HG02623 (cell line): Measurements from ENCODE around the gene ACOX3.
A peak's percentile ranks its signal among the peaks of the same experiment; 100 is the strongest.
"Not testable (repeated sequence)": the region's sequence is repeated elsewhere in the genome, so short reads cannot be mapped to it uniquely, and the experiment has no call there.

Experiments used
- ATAC-seq: cut with Tn5 transposase; IDR thresholded peaks from one replicate; pipeline ENCODE4 v1.9.1; 2021; ENCODE audit warnings: moderate library complexity; ENCODE audit not compliant: unreplicated experiment

ACOX3 gene

DNA sequence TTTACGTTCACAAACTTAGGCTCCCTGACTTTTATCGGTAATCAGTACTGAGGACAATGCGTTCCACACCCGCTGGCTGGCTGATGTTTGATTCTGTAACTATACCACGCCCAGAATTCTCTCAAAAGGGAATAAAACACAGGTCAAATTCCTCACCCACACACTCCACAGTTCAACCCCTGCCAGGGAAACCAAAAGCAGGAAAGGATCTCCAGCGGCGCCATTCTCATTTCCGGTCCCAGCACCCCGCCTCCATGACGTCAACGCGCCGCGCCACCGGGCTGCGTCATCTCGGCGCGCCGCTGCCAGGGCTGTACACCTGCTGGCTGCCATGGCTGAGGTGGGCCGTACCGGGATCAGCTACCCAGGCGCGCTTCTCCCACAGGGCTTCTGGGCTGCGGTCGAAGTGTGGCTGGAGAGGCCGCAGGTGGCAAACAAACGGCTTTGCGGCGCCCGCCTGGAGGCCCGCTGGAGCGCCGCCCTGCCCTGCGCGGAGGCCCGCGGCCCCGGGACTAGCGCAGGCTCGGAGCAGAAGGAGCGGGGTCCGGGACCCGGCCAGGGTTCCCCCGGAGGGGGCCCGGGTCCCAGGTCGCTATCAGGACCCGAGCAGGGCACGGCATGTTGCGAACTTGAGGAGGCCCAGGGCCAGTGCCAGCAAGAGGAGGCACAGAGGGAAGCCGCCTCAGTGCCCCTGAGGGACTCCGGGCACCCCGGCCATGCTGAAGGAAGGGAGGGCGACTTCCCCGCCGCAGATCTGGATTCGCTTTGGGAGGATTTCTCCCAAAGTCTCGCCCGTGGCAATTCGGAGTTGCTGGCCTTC lies at the start of gene ACOX3, which contains the start of gene TRMT44:
Gene ACOX3 (minus strand): TSS at position 232 of the 820 bp plus-strand sequence. CDS start 24,202 bp downstream, outside the sequence.
Gene TRMT44 (plus strand): TSS at position 286 of the 820 bp plus-strand sequence. CDS start 46 bp downstream, at position 332.
- peak; percentile 87 for ATAC-seq

DNA sequence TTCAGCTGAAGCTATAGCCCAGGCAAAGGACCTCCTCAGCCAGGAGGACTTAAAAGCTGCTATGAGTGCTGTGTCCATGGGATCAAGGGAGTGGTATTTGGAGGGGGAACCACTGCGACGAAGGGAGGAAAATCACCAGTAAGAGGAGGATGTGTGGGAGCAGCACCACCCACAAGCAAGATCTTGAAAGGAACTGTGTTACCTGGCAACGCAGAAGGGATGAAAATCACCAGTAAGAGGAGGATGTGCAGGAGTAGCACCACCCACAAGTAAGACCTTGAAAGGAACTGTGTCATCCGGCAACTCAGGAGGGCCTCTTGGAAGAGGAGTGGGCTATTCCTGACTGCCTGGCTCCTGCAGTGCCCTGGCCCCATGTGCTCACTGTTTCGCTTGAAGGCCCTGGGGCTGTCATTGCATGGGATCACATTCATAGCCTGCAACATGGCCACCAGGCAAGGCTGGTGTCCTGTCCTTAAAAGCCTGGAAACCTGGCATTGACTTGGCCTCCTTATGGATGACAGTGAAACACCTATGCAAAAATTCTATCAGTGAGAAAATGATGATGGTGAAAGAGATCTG lies 48.4 kb upstream of the ACOX3 start:
- ATAC-seq = no peak

DNA sequence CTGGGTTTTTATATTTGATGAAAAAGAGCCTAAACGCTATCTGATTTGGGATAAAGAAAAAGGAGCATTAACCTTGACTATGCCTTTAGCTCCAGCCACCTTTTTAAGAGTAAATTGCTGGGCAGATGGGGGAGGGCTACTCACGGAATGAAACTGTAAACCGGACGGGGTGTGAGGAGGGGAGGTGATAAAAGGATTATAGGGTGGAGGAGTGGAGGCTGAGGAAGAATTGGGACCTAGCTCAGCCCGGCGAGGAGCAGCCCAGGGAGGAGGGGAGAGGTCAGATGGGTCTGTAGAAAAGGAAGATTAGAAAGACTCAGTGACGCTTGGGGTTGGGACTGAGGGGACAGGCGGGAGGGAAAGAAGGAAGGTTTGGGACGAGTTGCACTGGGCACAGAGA lies 46.1 kb upstream of the ACOX3 start:
- ATAC-seq = not testable (repeated sequence)

- no peak for ATAC-seq
Observed at GRCh38 chr4:8480221-8480620, 39.7 kb upstream of the ACOX3 start.

DNA sequence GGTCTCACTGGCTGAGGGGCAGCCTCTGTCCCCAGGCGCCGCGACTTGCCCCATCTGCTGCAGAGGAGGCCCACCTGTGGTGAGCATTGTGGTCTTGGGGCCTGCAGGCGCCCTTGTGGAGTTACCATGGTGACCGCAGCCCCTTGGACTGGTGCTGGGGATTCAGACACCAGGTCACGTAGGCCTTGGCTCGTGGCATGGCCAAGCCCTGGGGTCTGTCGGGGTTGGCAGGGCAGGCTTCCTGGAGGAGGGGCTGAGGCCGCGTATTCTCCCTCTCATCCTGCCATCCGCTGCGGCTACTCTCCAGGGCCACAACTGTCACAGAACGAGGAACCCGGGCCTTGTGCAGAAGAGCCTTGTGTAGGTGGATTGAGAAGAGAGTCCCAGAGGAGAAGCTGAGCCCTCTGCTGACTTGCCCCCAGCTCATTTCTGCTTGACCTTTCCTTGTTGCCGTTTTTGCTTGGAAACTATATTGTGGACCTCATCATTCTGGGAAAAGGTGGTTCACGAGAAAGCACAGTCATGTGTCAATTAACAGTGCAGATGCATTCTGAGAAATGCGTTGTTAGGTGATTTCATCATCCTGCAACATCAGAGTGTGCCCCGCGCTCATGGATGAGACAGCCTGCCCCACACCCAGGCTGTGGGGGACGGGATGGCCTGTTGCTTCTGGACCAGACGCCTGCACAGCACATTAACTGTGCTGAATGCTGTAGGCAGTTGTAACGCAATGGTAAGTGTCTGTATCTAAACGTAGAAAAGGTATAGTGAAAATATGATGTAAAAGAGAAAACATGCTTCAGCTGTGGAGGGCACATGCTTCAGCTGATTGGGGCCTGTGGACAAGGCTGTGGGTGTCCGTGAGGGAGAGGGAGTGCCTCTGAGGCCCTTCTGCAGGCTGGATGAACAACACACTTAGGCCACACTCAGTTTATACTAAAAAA lies 38.5 kb upstream of the ACOX3 start:
- ATAC-seq = no peak

GRCh38 chr4:8478371-8478770 lies 37.8 kb upstream of the ACOX3 start:
- ATAC-seq = no peak

DNA sequence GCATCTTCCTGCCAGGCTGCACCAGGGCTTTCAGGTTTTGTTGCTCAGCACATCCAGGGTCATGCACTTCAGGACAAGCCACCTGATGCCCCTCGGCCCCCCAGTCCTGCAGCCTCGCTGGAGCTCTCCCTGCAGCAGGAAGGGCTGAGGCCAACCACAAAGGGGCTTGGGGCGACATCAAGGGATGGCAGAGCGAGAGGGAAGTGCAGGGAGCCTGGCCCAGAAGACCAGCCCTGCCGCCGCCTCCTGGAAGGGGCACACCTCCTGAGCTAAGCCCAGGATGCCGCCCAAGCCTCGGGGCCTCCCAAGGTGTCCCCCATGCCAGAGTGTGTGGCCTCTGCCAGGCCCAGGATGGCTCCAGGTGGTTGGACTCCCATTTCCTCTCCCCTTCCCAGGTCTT lies 37.2 kb upstream of the ACOX3 start:
- ATAC-seq = no peak

GRCh38 chr4:8477095-8477635 lies 36.6 kb upstream of the ACOX3 start:
- ATAC-seq = no peak

- ATAC-seq = no peak
Observed at GRCh38 chr4:8475751-8476575, 35.4 kb upstream of the ACOX3 start.

GRCh38 chr4:8474856-8475255 lies 34.3 kb upstream of the ACOX3 start:
- ATAC-seq = no peak

GRCh38 chr4:8473920-8474590 lies 33.5 kb upstream of the ACOX3 start:
- ATAC-seq = no peak

- ATAC-seq = no peak
Observed at GRCh38 chr4:8473198-8473919, 32.8 kb upstream of the ACOX3 start.

DNA sequence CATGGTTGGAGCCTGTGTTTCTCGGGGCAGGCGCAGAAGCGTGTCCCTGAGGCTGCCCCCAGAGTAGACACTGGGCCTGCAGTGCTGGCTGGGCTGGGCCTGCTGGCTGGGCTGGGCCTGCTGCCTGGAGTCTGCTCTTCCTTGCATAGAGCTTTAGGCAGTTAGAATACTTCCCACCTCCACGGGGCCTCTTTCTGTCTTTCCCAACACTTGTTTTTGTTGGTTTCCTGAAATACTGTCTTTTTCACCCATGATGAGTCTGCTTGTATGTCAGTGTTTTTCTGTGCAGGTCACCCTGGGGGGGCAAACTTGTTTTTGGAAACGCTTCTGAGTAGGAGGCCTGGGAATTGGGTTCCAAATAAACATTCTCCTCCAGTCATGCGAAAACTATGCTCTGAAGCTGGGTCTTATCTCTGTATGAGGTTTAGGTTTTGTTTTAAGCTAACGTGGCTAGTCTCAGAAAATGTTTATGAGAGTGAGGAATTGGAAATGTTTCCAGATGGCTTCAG lies 32.2 kb upstream of the ACOX3 start:
- ATAC-seq = no peak

DNA sequence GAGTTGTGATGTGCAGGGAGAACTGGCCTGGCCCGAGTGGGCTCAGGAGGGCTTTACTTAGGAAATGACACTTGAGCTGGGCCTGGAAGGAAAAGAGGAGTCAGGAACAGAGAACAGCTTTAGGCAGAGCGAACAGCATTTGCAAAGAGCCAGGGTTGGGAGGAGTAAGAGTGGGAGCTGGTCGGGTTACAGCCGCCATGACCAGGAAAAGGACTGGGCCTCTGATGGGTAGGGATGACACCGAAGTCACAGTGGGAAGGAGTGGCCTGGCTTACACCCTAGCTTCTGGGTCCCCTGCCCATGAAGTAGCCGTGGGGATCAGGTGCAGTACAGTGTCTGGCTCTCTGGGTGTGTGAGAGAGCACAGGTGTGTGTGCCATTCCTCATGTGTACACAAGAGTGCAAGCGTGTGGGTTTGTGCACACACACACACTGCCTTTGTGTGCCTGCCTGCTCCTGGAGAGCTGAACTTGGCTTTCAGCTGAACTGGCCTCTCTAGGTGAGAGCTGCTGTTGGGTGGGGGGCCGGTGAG lies 31.7 kb upstream of the ACOX3 start:
- ATAC-seq = no peak

- ATAC-seq = no peak
Observed at GRCh38 chr4:8471211-8471875, 30.8 kb upstream of the ACOX3 start.

DNA sequence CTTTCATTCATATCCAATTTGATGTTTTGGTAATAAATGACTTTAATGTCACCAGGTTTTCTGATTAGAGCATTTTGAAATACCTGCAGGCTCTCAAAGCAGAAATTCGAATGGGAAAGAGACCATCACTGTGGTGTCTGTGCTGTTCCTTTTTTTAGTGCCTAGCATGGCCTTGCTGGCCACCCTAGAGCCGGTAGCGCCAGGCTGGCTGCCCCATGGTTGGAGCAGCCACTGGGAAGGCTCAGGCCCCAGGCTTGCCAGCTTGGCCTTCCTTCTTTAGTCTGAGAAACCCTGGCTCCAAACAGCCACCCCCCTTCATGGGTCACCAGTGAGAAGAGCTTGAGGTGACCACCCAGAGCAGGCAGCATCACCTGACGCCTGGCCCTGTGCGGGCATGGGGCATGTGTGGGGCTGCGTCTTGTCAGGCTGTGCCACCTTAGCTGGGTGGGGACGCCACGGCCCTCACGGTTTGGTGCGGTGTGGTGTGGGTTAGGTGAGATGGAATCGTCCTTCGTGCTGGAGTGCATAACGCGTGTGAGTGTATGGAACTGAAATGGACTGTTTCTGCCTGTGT lies 30.0 kb upstream of the ACOX3 start:
- ATAC-seq = no peak

DNA sequence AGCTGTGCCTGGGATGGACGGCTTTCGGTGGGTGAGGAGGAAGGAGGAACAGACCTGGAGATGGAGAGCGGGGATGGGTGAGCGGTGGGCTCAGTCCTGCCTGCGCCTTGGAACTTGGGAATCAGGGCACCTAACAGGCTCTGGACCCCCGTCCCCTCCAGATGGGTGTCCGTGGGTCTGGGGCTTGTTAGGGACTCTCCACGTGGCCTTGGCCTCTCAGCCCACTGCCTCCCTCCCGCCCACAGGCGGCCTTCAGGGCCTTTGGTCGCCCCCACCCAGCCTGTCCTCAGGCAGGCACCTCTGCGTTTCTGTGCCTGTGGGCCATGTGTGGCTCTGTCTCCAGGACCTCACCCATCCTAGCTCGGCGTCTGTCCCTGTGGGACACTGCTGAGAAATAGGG lies 29.0 kb upstream of the ACOX3 start:
- no peak for ATAC-seq
